SW480 (cell line): ENCODE data around the gene SETBP1.

Source experiments
- DNase-seq: peaks from one replicate; pipeline ENCODE4 v3.0.0-alpha.2; 2016; ENCODE audit warnings: low spot score

The SETBP1 gene

GRCh38 chr18:44759925-44760342, 79.2 kb downstream of the SETBP1 start:
- no peak for DNase-seq

- no peak for DNase-seq
These were observed 81.1 kb downstream of the SETBP1 start for GRCh38 chr18:44761812-44762211.

DNA sequence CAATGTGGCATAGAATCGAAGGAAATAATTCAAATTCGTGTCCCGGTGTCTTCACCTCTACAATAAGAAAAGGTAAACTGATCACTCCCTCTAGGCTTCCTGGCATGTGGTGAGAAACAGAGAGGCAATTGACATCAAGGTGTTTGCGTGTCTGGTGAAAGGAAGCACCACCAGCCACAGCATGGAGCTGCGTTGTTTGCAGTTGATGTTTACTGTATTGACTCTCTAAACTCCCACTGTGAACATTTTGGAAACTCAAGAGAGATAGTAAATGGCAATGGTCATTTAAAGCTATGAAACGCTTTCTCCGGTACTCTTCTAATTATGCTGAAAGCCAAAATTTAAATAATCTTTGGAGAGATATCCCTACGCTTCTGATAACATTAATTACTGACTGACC, 82.6 kb downstream of the SETBP1 start:
- no peak for DNase-seq

- no peak for DNase-seq
These were observed 84.2 kb downstream of the SETBP1 start for GRCh38 chr18:44764863-44765262.

DNA sequence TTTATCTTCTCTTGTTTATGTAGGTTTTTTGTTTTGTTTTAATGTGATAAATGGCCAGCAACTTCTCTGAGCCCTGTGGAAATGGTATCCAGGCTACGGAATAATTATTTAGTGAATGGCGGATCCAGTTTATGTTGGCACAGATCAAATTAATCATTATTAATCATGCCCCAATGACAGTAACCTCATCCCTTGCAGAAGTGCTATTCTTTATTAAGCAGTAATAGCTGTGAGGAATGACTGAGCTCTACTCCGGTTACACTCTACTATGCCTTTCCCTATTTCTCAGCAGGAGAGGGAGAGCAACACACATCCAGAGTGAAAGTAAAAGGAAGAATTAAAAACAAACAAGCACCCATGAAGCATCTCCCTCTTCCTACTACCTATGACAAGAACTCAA, 84.8 kb downstream of the SETBP1 start:
- no peak for DNase-seq

GRCh38 chr18:44766450-44766849, 85.8 kb downstream of the SETBP1 start:
- DNase-seq, result no peak

- DNase-seq, result no peak
These were observed 87.1 kb downstream of the SETBP1 start for GRCh38 chr18:44767807-44768206.

DNA sequence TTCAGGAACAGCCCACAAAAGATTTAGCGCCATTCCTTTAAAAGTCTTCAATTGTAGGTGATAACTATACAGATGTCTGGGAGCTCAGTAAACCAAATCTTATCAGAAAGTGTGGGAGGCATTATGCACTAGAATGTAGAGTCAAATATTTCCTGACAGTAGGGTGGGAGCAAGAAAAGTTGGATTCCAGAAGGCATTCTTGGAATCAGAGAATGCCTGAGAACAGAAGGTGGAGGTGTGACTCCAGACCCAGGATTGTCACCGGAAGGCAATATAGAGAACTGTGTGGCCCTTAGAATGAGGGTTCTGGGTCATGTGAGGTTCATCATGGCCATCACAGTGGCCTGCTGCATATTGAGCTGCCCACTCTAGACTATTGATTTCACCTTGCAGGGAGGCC, 90.0 kb downstream of the SETBP1 start:
- no peak for DNase-seq

DNA sequence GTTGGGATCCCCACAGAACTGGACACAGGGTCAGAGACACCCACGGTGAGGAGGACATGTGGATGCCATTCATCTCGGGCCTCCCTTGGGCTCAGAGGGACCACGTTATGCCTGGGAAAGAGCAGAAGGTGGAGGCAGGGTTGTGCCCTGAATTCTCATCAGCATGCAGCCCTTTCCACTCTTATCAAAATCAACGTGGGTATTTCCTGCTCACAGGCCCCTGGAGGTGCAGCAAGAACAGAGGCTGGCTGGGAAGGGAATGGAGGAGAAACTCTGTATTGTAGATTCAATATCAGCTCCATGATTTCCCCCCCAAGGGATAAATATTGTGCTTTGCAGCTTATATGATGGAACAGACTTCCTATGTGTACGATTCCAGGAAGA, 90.9 kb downstream of the SETBP1 start:
- DNase-seq, result no peak

GRCh38 chr18:44771956-44772917, 91.5 kb downstream of the SETBP1 start:
- no peak for DNase-seq

- no peak for DNase-seq
These were observed 93.0 kb downstream of the SETBP1 start for GRCh38 chr18:44773640-44774155.

DNA sequence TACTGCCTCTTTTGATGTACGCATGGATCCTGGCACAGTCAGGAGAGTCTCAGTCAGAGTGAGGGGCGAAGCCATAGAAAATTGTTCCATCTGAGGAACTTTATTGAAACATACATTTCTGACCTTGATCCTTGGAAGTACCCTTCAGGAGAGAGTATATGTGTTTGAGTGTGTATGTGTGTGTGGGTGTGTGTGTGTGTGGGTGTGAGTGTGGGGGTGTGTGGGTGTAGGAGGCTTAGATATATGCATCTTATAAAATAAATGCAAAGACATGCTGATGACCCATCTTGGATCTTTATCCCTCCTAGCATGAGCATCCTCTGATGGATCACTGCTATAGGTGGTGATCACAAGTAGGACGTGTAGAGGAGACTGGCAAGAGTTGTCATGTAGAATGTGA, 93.5 kb downstream of the SETBP1 start:
- DNase-seq, result no peak

GRCh38 chr18:44777457-44778192, 96.9 kb downstream of the SETBP1 start:
- no peak for DNase-seq

GRCh38 chr18:44778788-44779187, 98.1 kb downstream of the SETBP1 start:
- no peak for DNase-seq

GRCh38 chr18:44779753-44780292, 99.1 kb downstream of the SETBP1 start:
- no peak for DNase-seq

DNA sequence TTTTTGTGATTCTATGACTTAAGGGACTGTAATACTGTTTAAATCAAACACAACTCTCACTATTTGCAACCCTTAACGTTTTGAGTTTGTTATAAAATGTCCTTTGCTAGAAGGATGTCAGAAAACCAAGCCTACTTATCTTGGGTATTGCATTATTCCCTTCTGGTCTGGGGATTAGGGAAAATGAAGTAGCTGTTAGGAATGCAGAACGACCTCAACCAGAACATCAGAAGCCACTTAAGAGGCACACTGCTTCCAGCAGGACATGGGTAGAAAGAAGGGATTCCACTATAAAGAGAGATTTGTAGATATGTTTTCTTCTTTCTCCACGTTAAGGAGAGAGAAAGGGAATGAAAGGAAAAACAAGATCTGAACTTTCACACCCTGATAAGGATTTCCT, 101.2 kb downstream of the SETBP1 start:
- no peak for DNase-seq

DNA sequence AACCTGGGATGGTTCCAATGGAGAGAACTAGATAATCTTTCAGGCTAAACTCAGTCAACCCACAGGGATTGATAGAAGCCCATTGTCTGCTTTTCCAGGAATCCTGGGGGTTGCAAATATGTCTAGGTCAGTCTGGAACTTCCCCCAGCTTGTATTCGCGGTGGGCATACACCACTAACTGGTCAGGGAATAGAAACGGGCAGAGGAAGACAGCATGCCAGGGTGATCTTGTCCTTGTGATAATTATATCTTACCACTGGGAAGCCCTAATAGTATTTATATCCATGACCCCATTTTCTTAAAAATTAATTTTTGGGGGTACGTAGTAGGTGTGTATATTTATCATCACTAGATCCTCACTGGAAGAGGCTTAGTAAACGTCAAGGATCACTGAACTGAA, 101.9 kb downstream of the SETBP1 start:
- DNase-seq, result no peak

GRCh38 chr18:44783371-44783770, 102.7 kb downstream of the SETBP1 start:
- no peak for DNase-seq

- DNase-seq, result no peak
These were observed 105.6 kb downstream of the SETBP1 start for GRCh38 chr18:44786257-44786656.

- DNase-seq, result no peak
These were observed 106.0 kb downstream of the SETBP1 start for GRCh38 chr18:44786688-44787087.

- no peak for DNase-seq
These were observed 107.6 kb downstream of the SETBP1 start for GRCh38 chr18:44788334-44788733.

GRCh38 chr18:44789710-44790109, 109.0 kb downstream of the SETBP1 start:
- DNase-seq, result no peak

GRCh38 chr18:44790860-44791259, 110.2 kb downstream of the SETBP1 start:
- DNase-seq, result no peak
